Measurements from ENCODE around the gene PLCB4.
A peak's percentile ranks its signal among the peaks of the same experiment; 100 is the strongest.

Gene PLCB4

GRCh38 chr20:9241232-9241692 is 172.4 kb downstream of the PLCB4 start:
- Histone ChIP-seq H3K36me3 (no peaks in the 10 kb centered on the region), H3K4me2 (peak overlapping the region; percentile 38 to 72 (median 56)), H3K9ac (no peak overlapping the region), H3K27ac (peak overlapping the region in 5 of 11 experiments; percentile 15 to 39 (median 30); a peak in 5 of 22 replicates), H3K4me1 (peaks cover 14 to 37% (median 19%) of the 10 kb centered on the region in 10 experiments), H3K27me3 (no peaks in the 10 kb centered on the region), H3K9me3 (replicated peaks in 1 of 11) (no peaks in the 10 kb centered on the region), H4K20me1 (no peaks in the 10 kb centered on the region), H3K4me3 (no peak overlapping the region)
- TF ChIP-seq Cebpa-rat (IDR thresholded peaks at IDR 0.05): no peak

DNA sequence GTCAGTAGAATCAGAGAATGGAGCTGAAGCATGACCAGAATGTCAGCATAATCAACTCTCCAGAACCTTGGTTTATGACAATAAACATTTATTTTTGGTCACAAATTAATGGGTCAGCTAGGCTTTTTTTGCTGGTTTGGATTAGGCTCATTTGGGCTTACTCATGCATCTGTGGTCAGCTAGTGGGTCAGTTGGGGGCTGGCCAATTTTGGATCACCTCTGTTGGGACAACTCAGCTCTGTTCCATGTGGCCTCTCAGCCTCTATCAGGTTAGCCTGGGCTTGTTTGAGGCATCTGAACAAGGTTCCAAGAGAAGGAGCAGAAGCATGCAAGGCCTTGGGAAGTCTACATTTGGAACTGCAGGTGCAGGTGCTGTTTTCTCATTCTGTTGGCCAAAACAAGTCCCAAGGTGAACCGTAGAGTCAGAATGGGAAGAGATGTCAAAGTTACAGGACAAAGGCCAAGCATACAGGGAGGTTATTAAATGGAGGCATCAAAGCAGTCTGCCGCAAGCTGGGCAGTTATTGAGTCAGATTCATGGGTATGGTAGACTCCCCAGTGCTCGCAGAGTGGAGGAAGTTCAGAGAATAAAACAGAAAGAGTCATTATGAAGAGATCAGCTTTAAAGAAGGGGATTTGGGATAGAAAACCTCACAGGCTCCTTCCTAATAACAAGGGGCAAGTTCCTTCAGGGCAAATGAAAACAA is 173.0 kb downstream of the PLCB4 start:
- Histone ChIP-seq H4K20me1 (no peaks in the 10 kb centered on the region), H3K27me3 (no peaks in the 10 kb centered on the region), H3K9me3 (replicated peaks in 1 of 11) (no peaks in the 10 kb centered on the region), H3K9ac (no peak overlapping the region), H3K36me3 (no peaks in the 10 kb centered on the region), H3K4me3 (no peak overlapping the region), H3K4me1 (peaks cover 14 to 37% (median 19%) of the 10 kb centered on the region in 10 experiments), H3K27ac (peak overlapping the region in 4 of 11 experiments; percentile 9 to 38 (median 22); a peak in 4 of 22 replicates), H3K4me2 (peak overlapping the region; percentile 38 to 72 (median 56))
- no peak for TF ChIP-seq Cebpa-rat (IDR thresholded peaks at IDR 0.05)

DNA sequence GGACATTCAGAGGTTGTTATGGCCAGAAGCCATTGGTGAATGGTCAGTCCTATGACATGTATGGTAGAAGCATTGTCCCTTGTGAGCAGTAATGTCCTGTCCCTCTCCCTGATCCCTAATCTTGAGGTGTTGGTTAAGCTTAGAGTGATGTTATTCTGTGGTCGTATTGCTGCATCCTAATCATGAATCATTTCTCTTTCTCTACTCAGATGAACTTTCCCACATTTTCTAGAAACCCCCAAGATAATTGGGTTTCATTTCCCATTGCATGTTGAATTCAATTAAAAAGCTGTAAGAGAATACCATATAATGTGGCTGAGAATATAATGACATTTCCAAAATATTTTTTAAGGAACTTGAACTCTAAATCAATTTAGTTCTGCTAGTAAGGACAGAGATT is 175.1 kb downstream of the PLCB4 start:
- peaks cover 14 to 37% (median 19%) of the 10 kb centered on the region in 10 experiments for H3K4me1 ChIP-seq
- no peak overlapping the region for H3K4me3 ChIP-seq
- no peaks in the 10 kb centered on the region for H3K36me3 ChIP-seq
- H3K9me3 ChIP-seq (replicated peaks in 1 of 11): no peaks in the 10 kb centered on the region
- H3K27ac ChIP-seq: no peak overlapping the region
- H3K9ac ChIP-seq: no peak overlapping the region
- no peaks in the 10 kb centered on the region for H3K27me3 ChIP-seq
- H4K20me1 ChIP-seq: no peaks in the 10 kb centered on the region
- no peak for TF ChIP-seq Cebpa-rat (IDR thresholded peaks at IDR 0.05)
- no peak overlapping the region for H3K4me2 ChIP-seq

DNA sequence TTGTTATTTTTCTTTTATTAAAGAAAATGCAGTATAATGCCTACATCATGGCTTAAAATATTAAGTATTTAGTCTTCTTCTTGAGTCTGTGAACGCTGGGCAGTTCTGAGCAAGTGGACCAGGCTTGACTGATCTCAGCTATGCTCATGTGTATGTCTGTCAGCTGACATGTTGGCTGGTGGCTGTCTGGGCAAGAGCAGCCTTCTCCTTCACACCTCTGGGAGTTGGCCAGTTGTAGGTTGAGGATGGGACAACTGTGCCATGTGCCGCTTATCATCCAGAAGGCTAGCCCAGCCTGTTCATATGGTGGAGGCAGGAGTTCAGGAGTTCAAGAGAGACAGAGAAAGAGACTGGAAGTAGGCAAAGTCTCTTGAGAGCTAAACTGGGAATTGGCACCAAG is 175.9 kb downstream of the PLCB4 start:
- H4K20me1 ChIP-seq: no peaks in the 10 kb centered on the region
- no peak overlapping the region for H3K9ac ChIP-seq
- H3K27ac ChIP-seq: no peak overlapping the region
- no peaks in the 10 kb centered on the region for H3K27me3 ChIP-seq
- H3K4me1 ChIP-seq: peaks cover 14 to 29% (median 19%) of the 10 kb centered on the region in 10 experiments
- no peaks in the 10 kb centered on the region for H3K9me3 ChIP-seq (replicated peaks in 1 of 11)
- TF ChIP-seq Cebpa-rat (IDR thresholded peaks at IDR 0.05): no peak
- H3K36me3 ChIP-seq: no peaks in the 10 kb centered on the region
- no peak overlapping the region for H3K4me3 ChIP-seq
- H3K4me2 ChIP-seq: no peak overlapping the region

GRCh38 chr20:9246731-9247130 is 177.8 kb downstream of the PLCB4 start:
- H3K4me2 ChIP-seq: no peak overlapping the region
- H3K27ac ChIP-seq: no peak overlapping the region
- no peaks in the 10 kb centered on the region for H3K36me3 ChIP-seq
- H3K27me3 ChIP-seq: no peaks in the 10 kb centered on the region
- 0 out of 22 replicates have a peak, but pooled peaks cover 0 to 3% (median 0%) of the 10 kb centered on the region in 11 experiments for H3K9me3 ChIP-seq (replicated peaks in 1 of 11)
- H3K4me3 ChIP-seq: no peak overlapping the region
- H3K9ac ChIP-seq: no peak overlapping the region
- H3K4me1 ChIP-seq: peaks cover 3 to 10% (median 6%) of the 10 kb centered on the region in 10 experiments
- no peaks in the 10 kb centered on the region for H4K20me1 ChIP-seq
- TF ChIP-seq Cebpa-rat (IDR thresholded peaks at IDR 0.05): peak in 3 of 11 experiments; percentile 13 to 61 (median 20); a peak in 3 of 22 replicates

DNA sequence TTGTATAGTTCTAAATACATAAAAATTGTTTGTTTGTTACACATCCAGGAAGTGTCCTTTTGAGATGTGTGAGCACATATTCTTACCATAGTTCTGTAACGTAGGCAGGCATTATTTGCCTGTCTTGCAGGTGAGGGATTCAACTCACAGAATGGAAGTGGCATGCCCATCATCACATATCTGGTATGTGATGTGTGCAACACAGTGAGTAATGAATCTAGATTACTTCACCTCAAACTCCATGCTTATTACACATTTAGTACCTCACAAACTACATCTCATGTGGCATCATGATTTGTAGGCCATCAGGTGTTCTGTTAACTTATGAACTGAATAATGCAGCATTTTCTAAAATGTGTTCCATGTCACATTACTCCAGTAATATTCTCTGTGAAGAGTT is 181.6 kb downstream of the PLCB4 start:
- no peak overlapping the region for H3K4me3 ChIP-seq
- no peak overlapping the region for H3K27ac ChIP-seq
- no peak overlapping the region for H3K9ac ChIP-seq
- peaks cover 0 to 16% (median 0%) of the 10 kb centered on the region in 10 experiments; a peak in 4 of 20 replicates for H3K4me1 ChIP-seq
- no peaks in the 10 kb centered on the region for H4K20me1 ChIP-seq
- 0 out of 22 replicates have a peak, but pooled peaks cover 0 to 3% (median 0%) of the 10 kb centered on the region in 11 experiments for H3K9me3 ChIP-seq (replicated peaks in 1 of 11)
- no peaks in the 10 kb centered on the region for H3K27me3 ChIP-seq
- no peak for TF ChIP-seq Cebpa-rat (IDR thresholded peaks at IDR 0.05)
- H3K36me3 ChIP-seq: no peaks in the 10 kb centered on the region
- no peak overlapping the region for H3K4me2 ChIP-seq

DNA sequence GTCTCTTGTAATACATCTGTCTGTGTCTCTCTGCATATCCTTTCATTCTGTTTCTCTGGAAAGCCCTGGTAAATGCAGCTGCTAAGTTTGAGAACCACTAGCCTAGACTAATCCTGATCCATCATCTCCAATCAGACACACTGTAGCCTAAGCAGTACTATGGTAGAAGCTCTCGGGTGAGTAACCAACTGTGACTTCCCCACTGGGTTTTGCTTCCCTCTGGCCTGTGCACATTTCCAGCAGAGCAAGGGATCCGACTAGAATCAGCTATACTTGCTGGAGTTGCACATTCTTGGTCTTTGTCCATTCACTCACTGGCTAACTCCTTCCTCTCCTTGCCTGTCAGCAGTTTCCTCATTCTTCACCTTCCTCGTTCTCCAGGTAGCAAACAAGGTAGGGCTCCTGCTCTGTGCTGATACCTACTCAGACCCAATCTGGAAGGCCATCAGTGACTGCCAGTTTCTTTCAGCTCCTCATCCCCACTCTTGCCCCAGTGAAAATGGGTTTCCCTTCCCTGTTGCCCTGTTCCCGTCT is 184.2 kb downstream of the PLCB4 start:
- Histone ChIP-seq H3K36me3 (no peaks in the 10 kb centered on the region), H3K4me2 (peak overlapping the region in 3 of 11 experiments; percentile 5 to 67 (median 9); a peak in 5 of 22 replicates), H3K9me3 (replicated peaks in 1 of 11) (0 out of 22 replicates have a peak, but pooled peaks cover 0 to 3% (median 0%) of the 10 kb centered on the region in 11 experiments), H3K4me3 (no peak overlapping the region), H4K20me1 (no peaks in the 10 kb centered on the region), H3K27ac (no peak overlapping the region), H3K27me3 (no peaks in the 10 kb centered on the region), H3K4me1 (peaks cover 0 to 18% (median 0%) of the 10 kb centered on the region in 10 experiments; a peak in 7 of 20 replicates), H3K9ac (no peak overlapping the region)
- TF ChIP-seq Cebpa-rat (IDR thresholded peaks at IDR 0.05): no peak

GRCh38 chr20:9255171-9255570 is 186.3 kb downstream of the PLCB4 start:
- Histone ChIP-seq H3K4me2 (no peak overlapping the region), H3K9me3 (replicated peaks in 1 of 11) (0 out of 22 replicates have a peak, but pooled peaks cover 0 to 3% (median 0%) of the 10 kb centered on the region in 11 experiments), H3K36me3 (no peaks in the 10 kb centered on the region), H4K20me1 (no peaks in the 10 kb centered on the region), H3K27me3 (no peaks in the 10 kb centered on the region), H3K4me1 (peaks cover 0 to 39% (median 5%) of the 10 kb centered on the region in 10 experiments; a peak in 12 of 20 replicates), H3K9ac (no peak overlapping the region), H3K27ac (no peak overlapping the region), H3K4me3 (no peak overlapping the region)
- TF ChIP-seq Cebpa-rat (IDR thresholded peaks at IDR 0.05): no peak

DNA sequence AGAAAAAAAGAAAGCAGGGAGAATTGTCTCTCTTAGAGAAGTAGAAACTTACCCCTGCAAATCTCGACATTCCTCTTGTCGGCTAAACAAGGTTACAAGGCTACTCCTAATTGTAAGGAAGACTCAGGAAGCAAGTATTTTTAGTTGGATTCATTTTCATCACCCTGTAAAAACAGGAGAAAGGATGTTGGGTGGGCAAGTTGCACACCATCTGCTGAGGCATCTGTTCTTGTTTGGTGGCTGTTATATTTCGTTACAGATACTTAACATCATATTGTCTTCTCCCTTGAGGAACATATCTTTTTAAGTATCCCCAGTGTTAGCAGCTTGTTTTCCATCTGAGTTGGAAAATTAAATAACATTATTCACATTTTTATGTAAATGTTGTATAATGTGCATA is 187.5 kb downstream of the PLCB4 start:
- Histone ChIP-seq H3K27me3 (no peaks in the 10 kb centered on the region), H3K9ac (no peak overlapping the region), H3K36me3 (no peaks in the 10 kb centered on the region), H3K4me2 (no peak overlapping the region), H3K4me1 (peaks cover 0 to 42% (median 5%) of the 10 kb centered on the region in 10 experiments; a peak in 12 of 20 replicates), H3K4me3 (no peak overlapping the region), H4K20me1 (no peaks in the 10 kb centered on the region), H3K9me3 (replicated peaks in 1 of 11) (0 out of 22 replicates have a peak, but pooled peaks cover 0 to 1% (median 0%) of the 10 kb centered on the region in 11 experiments), H3K27ac (no peak overlapping the region)
- TF ChIP-seq Cebpa-rat (IDR thresholded peaks at IDR 0.05): no peak

Measured in BLaER1 treated with 17β-estradiol and CSF1 and Interleukin-3, amounts not matched to agents 10 nM and 100 nM (cell line).